HEK293 (cell line): ENCODE measurements around the gene CAB39.

Source experiments
- CTCF ChIA-PET: fragments of 350-600 bp; formaldehyde crosslinking; extraction: SDS; loops from one replicate; lab custom pipeline; 2021; ENCODE audit warnings: antibody characterized with exemption; lab: Yijun Ruan, JAX
- POLR2A ChIA-PET: fragments of 300-600 bp; formaldehyde crosslinking; extraction: SDS; loops from one replicate; lab custom pipeline; 2020; ENCODE audit warnings: antibody characterized with exemption, inconsistent platforms; lab: Yijun Ruan, JAX
- H3K27ac ChIP-seq: fragments of 200-500 bp; sonication (Bioruptor generic); 2 replicates; pipeline ENCODE4 v1.5.1; 2014; ENCODE audit warnings: low read depth, low read length, control low read depth, inconsistent platforms; ENCODE audit errors: extremely low read depth
- H3K36me3 ChIP-seq, 2 experiments: fragments of 200-500 bp in 1 of 2; sonication (Bioruptor generic) in 1 of 2; 1 replicate in 1 of 2; 2 replicates in 1 of 2; pipeline ENCODE4 v1.5.1; 2014 to 2017; ENCODE audit warnings: inconsistent platforms in 2 of 2, low read length in 2 of 2; ENCODE audit not compliant: control insufficient read depth in 2 of 2, insufficient read depth in 1 of 2
- H3K4me1 ChIP-seq: fragments of 200-500 bp; sonication (Bioruptor generic); 2 replicates; pipeline ENCODE4 v1.5.1; 2014; ENCODE audit warnings: mild to moderate bottlenecking, low read length, inconsistent platforms; ENCODE audit not compliant: control insufficient read depth, insufficient read depth
- H3K4me3 ChIP-seq: 2 replicates; pipeline ENCODE4 v1.5.1; 2011; ENCODE audit warnings: low read depth, mild to moderate bottlenecking, control low read depth, low read length, moderate library complexity
- H3K9me3 ChIP-seq: fragments of 200-500 bp; sonication (Bioruptor generic); 2 replicates; pipeline ENCODE4 v1.5.1; 2014; ENCODE audit warnings: low read depth, low read length, inconsistent platforms; ENCODE audit not compliant: control insufficient read depth, insufficient read depth
- BCL11A ChIP-seq: fragments of 450-650 bp; formaldehyde crosslinking; IDR thresholded peaks from 2 replicates; pipeline ENCODE4 v1.5.1; 2016; ENCODE audit warnings: low read depth, missing biosample characterization, missing genetic modification characterization
- BCL11B ChIP-seq: fragments of 450-650 bp; formaldehyde crosslinking; IDR thresholded peaks from 2 replicates; pipeline ENCODE4 v1.5.1; 2016; ENCODE audit warnings: low read depth, missing biosample characterization, missing genetic modification characterization
- GLI2 ChIP-seq: fragments of 450-650 bp; formaldehyde crosslinking; IDR thresholded peaks from 2 replicates; pipeline ENCODE4; 2017; ENCODE audit warnings: missing biosample characterization, missing genetic modification characterization, low read depth, borderline replicate concordance
- GLI4 ChIP-seq: fragments of 450-650 bp; formaldehyde crosslinking; IDR thresholded peaks from 2 replicates; pipeline ENCODE4 v1.5.1; 2016; ENCODE audit warnings: missing biosample characterization, missing genetic modification characterization
- GLIS1 ChIP-seq: fragments of 450-650 bp; formaldehyde crosslinking; IDR thresholded peaks from 2 replicates; pipeline ENCODE4 v1.5.1; 2016; ENCODE audit warnings: missing biosample characterization, missing genetic modification characterization
- HOXC10 ChIP-seq: sonication (generic); formaldehyde crosslinking; IDR thresholded peaks from 2 replicates; pipeline ENCODE4 v1.8.1; 2023; ENCODE audit warnings: mild to moderate bottlenecking, missing genetic modification reagents
- IKZF3 ChIP-seq: fragments of 450-650 bp; IDR thresholded peaks from 2 replicates; pipeline ENCODE4 v1.5.0; 2018; ENCODE audit warnings: missing biosample characterization, mild to moderate bottlenecking, missing genetic modification characterization, moderate library complexity
- KLF9 ChIP-seq: fragments of 450-650 bp; formaldehyde crosslinking; IDR thresholded peaks from 2 replicates; pipeline ENCODE4 v1.5.1; 2016; ENCODE audit warnings: missing biosample characterization, missing genetic modification characterization, low read depth
- PRDM10 ChIP-seq: fragments of 450-650 bp; formaldehyde crosslinking; IDR thresholded peaks from 2 replicates; pipeline ENCODE4 v1.5.1; 2016; ENCODE audit warnings: missing biosample characterization, missing genetic modification characterization
- PRDM4 ChIP-seq: fragments of 450-650 bp; formaldehyde crosslinking; IDR thresholded peaks from 2 replicates; pipeline ENCODE4 v1.5.1; 2017; ENCODE audit warnings: missing biosample characterization, missing genetic modification characterization
- SALL2 ChIP-seq: fragments of 450-650 bp; formaldehyde crosslinking; IDR thresholded peaks from 2 replicates; pipeline ENCODE4 v1.5.0; 2017; ENCODE audit warnings: missing biosample characterization, mild to moderate bottlenecking, missing genetic modification characterization, borderline replicate concordance
- ZFHX2 ChIP-seq: fragments of 450-650 bp; formaldehyde crosslinking; conservative IDR thresholded peaks from 2 replicates; pipeline ENCODE4 v1.5.1; 2016; ENCODE audit warnings: missing biosample characterization, missing genetic modification characterization
- ZFP3 ChIP-seq: fragments of 450-650 bp; formaldehyde crosslinking; IDR thresholded peaks from 2 replicates; pipeline ENCODE4 v1.5.1; 2016; ENCODE audit warnings: low read depth, missing biosample characterization, missing genetic modification characterization
- ZFP69B ChIP-seq: fragments of 450-650 bp; formaldehyde crosslinking; IDR thresholded peaks from 2 replicates; pipeline ENCODE4 v1.5.1; 2016; ENCODE audit warnings: missing biosample characterization, missing genetic modification characterization
- ZNF19 ChIP-seq: fragments of 450-650 bp; formaldehyde crosslinking; IDR thresholded peaks from 2 replicates; pipeline ENCODE4; 2016; ENCODE audit warnings: missing biosample characterization, missing genetic modification characterization, low read depth
- ZNF274 ChIP-seq, 2 experiments: fragments of 200-500 bp in 1 of 2; fragments of 450-650 bp in 1 of 2; sonication (Bioruptor generic) in 1 of 2; formaldehyde crosslinking in 1 of 2; IDR thresholded peaks; 2 replicates each; pipeline versions ENCODE4 v1.5.1 to v1.6.1; 2014 to 2016; ENCODE audit warnings: borderline replicate concordance in 1 of 2, inconsistent platforms in 1 of 2, low read length in 1 of 2, missing biosample characterization in 1 of 2, missing genetic modification characterization in 1 of 2
- ZNF501 ChIP-seq: fragments of 450-650 bp; formaldehyde crosslinking; IDR thresholded peaks from 2 replicates; pipeline ENCODE4 v1.5.1; 2016; ENCODE audit warnings: missing biosample characterization, missing genetic modification characterization
- ZNF514 ChIP-seq: fragments of 450-650 bp; formaldehyde crosslinking; IDR thresholded peaks from 2 replicates; pipeline ENCODE4 v1.5.1; 2016; ENCODE audit warnings: missing biosample characterization, missing genetic modification characterization
- ZNF521 ChIP-seq: fragments of 450-650 bp; formaldehyde crosslinking; IDR thresholded peaks from 2 replicates; pipeline ENCODE4 v1.5.1; 2017; ENCODE audit warnings: missing biosample characterization, mild to moderate bottlenecking, missing genetic modification characterization
- ZNF645 ChIP-seq: fragments of 450-650 bp; formaldehyde crosslinking; IDR thresholded peaks from 2 replicates; pipeline ENCODE4; 2016; ENCODE audit warnings: missing biosample characterization, missing genetic modification characterization
- ZNF658 ChIP-seq: fragments of 450-650 bp; formaldehyde crosslinking; IDR thresholded peaks from 2 replicates; pipeline ENCODE4; 2016; ENCODE audit warnings: missing biosample characterization, missing genetic modification characterization
- ZNF785 ChIP-seq: fragments of 450-650 bp; formaldehyde crosslinking; IDR thresholded peaks from 2 replicates; pipeline ENCODE4 v1.5.1; 2016; ENCODE audit warnings: missing biosample characterization, missing genetic modification characterization
- ZNF837 ChIP-seq: fragments of 450-650 bp; formaldehyde crosslinking; IDR thresholded peaks from 2 replicates; pipeline ENCODE4 v1.5.1; 2016; ENCODE audit warnings: missing biosample characterization, missing genetic modification characterization

The CAB39 gene

GRCh38 chr2:230692760-230693159, 19.9 kb upstream of the CAB39 start:
- no peaks in the 10 kb centered on the region for H3K36me3 ChIP-seq
- no peaks in the 10 kb centered on the region for H3K9me3 ChIP-seq
- H3K27ac ChIP-seq, result no peak overlapping the region
- ChIA-PET POLR2A (no interaction called here), CTCF (interaction anchor here (0.6 to 1.0 kb wide), 2 partner anchors 20 to 227 kb away, joined by 3 to 4 read pairs; partner anchors contain the start of gene CAB39)
- no peak overlapping the region for H3K4me3 ChIP-seq
- TF ChIP-seq BCL11A (tag by site-specific recombination) (no peak), IKZF3 (no peak), ZNF658 (no peak), SALL2 (tag by site-specific recombination) (no peak), ZFHX2 (tag by site-specific recombination) (no peak), PRDM10 (tag by site-specific recombination) (no peak), ZNF19 (tag by site-specific recombination) (no peak), ZNF274 (IDR thresholded peaks at IDR 0.05; ENCODE audit: low read length) (no peak), ZNF274 (tag by site-specific recombination; IDR thresholded peaks at IDR 0.05; ENCODE audit: borderline replicate concordance) (no peak), GLIS1 (tag by site-specific recombination) (no peak), ZNF785 (tag by site-specific recombination) (no peak), GLI4 (no peak)
- no peaks in the 10 kb centered on the region for H3K4me1 ChIP-seq

- no peak overlapping the region for H3K27ac ChIP-seq
- no peaks in the 10 kb centered on the region for H3K4me1 ChIP-seq
- no peaks in the 10 kb centered on the region for H3K9me3 ChIP-seq
- TF ChIP-seq PRDM4 (tag by site-specific recombination), result no peak
- POLR2A ChIA-PET, result no interaction called here
- no peak overlapping the region for H3K4me3 ChIP-seq
- no peaks in the 10 kb centered on the region for H3K36me3 ChIP-seq
- CTCF ChIA-PET, result interaction anchor here (0.6 kb wide), 2 partner anchors 227 to 1633 kb away, joined by 3 read pairs; no protein-coding TSS in a partner anchor
Observed at GRCh38 chr2:230693411-230693810, 19.2 kb upstream of the CAB39 start.

- CTCF ChIA-PET, result no interaction called here
- POLR2A ChIA-PET, result no interaction called here
Observed at GRCh38 chr2:230694241-230694640, 18.4 kb upstream of the CAB39 start.

More at GRCh38 chr2:230694241-230694640, 18.4 kb upstream of the CAB39 start:
- no peaks in the 10 kb centered on the region for H3K36me3 ChIP-seq
- no peak for TF ChIP-seq BCL11B (tag by site-specific recombination)
- TF ChIP-seq ZNF501 (tag by site-specific recombination), result no peak
- TF ChIP-seq HOXC10 (CRISPR knock-in tag), result no peak
- TF ChIP-seq KLF9 (tag by site-specific recombination), result no peak
- TF ChIP-seq ZFP3 (tag by site-specific recombination), result no peak
- TF ChIP-seq ZNF514 (tag by site-specific recombination), result no peak
- TF ChIP-seq ZNF645 (tag by site-specific recombination), result no peak
- no peak for TF ChIP-seq ZFP69B
- TF ChIP-seq GLI2 (tag by site-specific recombination), result no peak
- no peak for TF ChIP-seq ZNF837 (tag by site-specific recombination)
- no peak for TF ChIP-seq ZNF521 (tag by site-specific recombination)
- H3K4me1 ChIP-seq, result no peaks in the 10 kb centered on the region
- H3K9me3 ChIP-seq, result no peaks in the 10 kb centered on the region
- no peak overlapping the region for H3K27ac ChIP-seq
- H3K4me3 ChIP-seq, result no peak overlapping the region
